ENCODE data around the gene SUPT20HL2. TPM values are rescaled to one million over a fixed set of nuclear protein-coding genes. Genes with fewer than 3 reads are reported as not detected.

The SUPT20HL2 gene
- total RNA-seq, 1 experiment from 2014 or later, result not detected

DNA sequence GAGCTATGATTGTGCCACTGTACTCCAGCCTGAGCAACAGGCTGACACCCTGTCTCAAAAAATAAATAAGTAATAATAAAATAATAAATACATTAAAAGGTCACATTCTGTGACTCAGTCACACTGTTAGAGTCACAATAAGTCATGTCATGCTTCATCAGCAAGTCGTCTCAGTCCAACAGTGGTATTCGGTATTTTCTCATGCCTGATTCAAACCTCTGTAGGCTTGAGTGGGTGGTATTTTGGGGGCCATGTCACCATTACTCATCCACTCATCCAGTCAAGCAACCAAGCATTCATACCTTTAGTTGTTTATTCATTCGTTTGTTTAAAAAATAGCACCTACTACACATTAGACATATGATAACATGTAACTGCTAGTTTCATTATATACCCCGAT lies 46.9 kb downstream of the SUPT20HL2 start:
- H3T11ph ChIP-seq (ENCODE audit: low read length), result no peak overlapping the region
- no peak for DNase-seq
- no CpG with 5 or more reads among the region's 4 CpGs for WGBS (ENCODE audit: extremely low coverage, insufficient read length, low lambda C conversion rate)
- H4K91ac ChIP-seq (ENCODE audit: insufficient read length, low read depth, low read length), result no peak overlapping the region
- no peak overlapping the region for H3K27ac ChIP-seq (ENCODE audit: insufficient read length, low read depth, low read length)
- no peaks in the 10 kb centered on the region for H3K23me2 ChIP-seq (ENCODE audit: insufficient read length, low read depth, low read length, poor library complexity, severe bottlenecking)
- H2BK12ac ChIP-seq (ENCODE audit: insufficient read length, low read depth, low read length), result no peak overlapping the region
- H3K27me3 Mint-ChIP-seq (ENCODE audit: low read depth), result no peaks in the 10 kb centered on the region
- no peaks in the 10 kb centered on the region; a peak in 1 of 5 replicates for H3K9me3 Mint-ChIP-seq
- no peak overlapping the region for H3K23ac ChIP-seq (ENCODE audit: insufficient read length, low read depth, low read length)
- H3K4me2 ChIP-seq (ENCODE audit: insufficient read depth, insufficient read length, low read length), result no peak overlapping the region
- H4K20me1 ChIP-seq (ENCODE audit: control insufficient read depth, insufficient read depth, insufficient read length), result no peaks in the 10 kb centered on the region
- no peak overlapping the region for H4K8ac ChIP-seq (replicated peaks; ENCODE audit: insufficient read length, low read depth, low read length)
- no peaks in the 10 kb centered on the region for H3K79me1 ChIP-seq (ENCODE audit: insufficient read depth, low read depth, low read length, poor library complexity, severe bottlenecking)
- H2AK5ac ChIP-seq (ENCODE audit: insufficient read length, low read length), result no peak overlapping the region
- no peak overlapping the region for H2BK120ac ChIP-seq (ENCODE audit: low read depth, low read length, poor library complexity, severe bottlenecking)
- H3K9me3 ChIP-seq (ENCODE audit: control insufficient read depth, low read depth, low read length), result no peaks in the 10 kb centered on the region
- no peak overlapping the region for H3K18ac ChIP-seq (ENCODE audit: insufficient read length, low read depth, low read length)
- H3K27me3 ChIP-seq (ENCODE audit: insufficient read depth, low read length), result no peaks in the 10 kb centered on the region
- H3K4me3 Mint-ChIP-seq, result no peak overlapping the region
- no peak overlapping the region for H2BK5ac ChIP-seq (ENCODE audit: insufficient read length, low read length)
- H3K14ac ChIP-seq (ENCODE audit: insufficient read depth, low read length), result no peak overlapping the region
- no peak overlapping the region for H3K27ac Mint-ChIP-seq
- no peak overlapping the region for H4K5ac ChIP-seq (ENCODE audit: insufficient read length, low read depth, low read length)
- no peak overlapping the region for H3K4ac ChIP-seq (ENCODE audit: low read depth, low read length)
- H2BK15ac ChIP-seq (ENCODE audit: low read depth, low read length), result no peak overlapping the region
- no peak overlapping the region for H2BK20ac ChIP-seq (ENCODE audit: low read depth, low read length, poor library complexity, severe bottlenecking)
- H3K9ac ChIP-seq (ENCODE audit: extremely low read depth, insufficient read length, low read length), result no peak overlapping the region
- TF ChIP-seq, protein P1, sequence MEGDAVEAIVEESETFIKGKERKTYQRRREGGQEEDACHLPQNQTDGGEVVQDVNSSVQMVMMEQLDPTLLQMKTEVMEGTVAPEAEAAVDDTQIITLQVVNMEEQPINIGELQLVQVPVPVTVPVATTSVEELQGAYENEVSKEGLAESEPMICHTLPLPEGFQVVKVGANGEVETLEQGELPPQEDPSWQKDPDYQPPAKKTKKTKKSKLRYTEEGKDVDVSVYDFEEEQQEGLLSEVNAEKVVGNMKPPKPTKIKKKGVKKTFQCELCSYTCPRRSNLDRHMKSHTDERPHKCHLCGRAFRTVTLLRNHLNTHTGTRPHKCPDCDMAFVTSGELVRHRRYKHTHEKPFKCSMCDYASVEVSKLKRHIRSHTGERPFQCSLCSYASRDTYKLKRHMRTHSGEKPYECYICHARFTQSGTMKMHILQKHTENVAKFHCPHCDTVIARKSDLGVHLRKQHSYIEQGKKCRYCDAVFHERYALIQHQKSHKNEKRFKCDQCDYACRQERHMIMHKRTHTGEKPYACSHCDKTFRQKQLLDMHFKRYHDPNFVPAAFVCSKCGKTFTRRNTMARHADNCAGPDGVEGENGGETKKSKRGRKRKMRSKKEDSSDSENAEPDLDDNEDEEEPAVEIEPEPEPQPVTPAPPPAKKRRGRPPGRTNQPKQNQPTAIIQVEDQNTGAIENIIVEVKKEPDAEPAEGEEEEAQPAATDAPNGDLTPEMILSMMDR (conservative IDR thresholded peaks at IDR 0.05), result no peak
- H3K79me2 ChIP-seq (ENCODE audit: insufficient read depth, low read length), result no peaks in the 10 kb centered on the region
- peaks cover 5 to 7% of the 10 kb centered on the region in 2 experiments; a peak in 2 of 4 replicates for H3K4me1 Mint-ChIP-seq
- H3K4me1 ChIP-seq (ENCODE audit: insufficient read depth, low read length), result peaks cover 3% of the 10 kb centered on the region; the same call in 1 of the 2 replicates
- H2AFZ ChIP-seq (ENCODE audit: low read length), result no peak overlapping the region
- no peak overlapping the region for H3K56ac ChIP-seq (ENCODE audit: insufficient read length, low read depth, low read length)
- H3K36me3 Mint-ChIP-seq (ENCODE audit: insufficient read depth in 1 of 3, low read depth in 3 of 3), result no peaks in the 10 kb centered on the region; a peak in 1 of 7 replicates
